Right atrium auricular region (tissue), 2 donors: ENCODE measurements around the gene MC1R. TPM values are rescaled to one million over a fixed set of nuclear protein-coding genes. Genes with fewer than 3 reads are reported as not detected.
A peak's percentile ranks its signal among the peaks of the same experiment; 100 is the strongest.

Source experiments
- DNase-seq: peaks from one replicate; pipeline ENCODE4 v3.0.0-alpha.2; 2019; ENCODE audit warnings: low spot score
- H3K27ac ChIP-seq, 2 donors: fragments of 200-600 bp; sonication (generic); 1 replicate in 1 of 2; 2 replicates in 1 of 2; pipeline ENCODE4 v1.5.1; 2016 to 2019
- H3K27me3 ChIP-seq, 2 donors: fragments of 200-600 bp; sonication (generic); one replicate each; pipeline versions ENCODE4 v1.5.1 to v1.6.0; 2017 to 2019
- H3K36me3 ChIP-seq: fragments of 200-600 bp; sonication (generic); one replicate; pipeline ENCODE4 v1.5.1; 2016
- H3K4me1 ChIP-seq, 2 donors: fragments of 200-600 bp; sonication (generic); one replicate each; pipeline versions ENCODE4 v1.5.1 to v1.6.0; 2017 to 2019
- H3K4me3 ChIP-seq, 2 donors: fragments of 200-600 bp; sonication (generic); 1 replicate in 1 of 2; 2 replicates in 1 of 2; pipeline ENCODE4 v1.5.1; 2017 to 2019; ENCODE audit warnings: mild to moderate bottlenecking in 1 of 2, moderate library complexity in 1 of 2
- H3K9me3 ChIP-seq, 2 donors: fragments of 200-600 bp; sonication (generic); one replicate each; pipeline ENCODE4 v1.5.1; 2019
- total RNA-seq, 2 donors: library from RNA; depleted of rRNA; stranded (reverse); fragments of >200 nt; gene quantifications; one replicate each; pipeline ENCODE4 v1.1.0, GENCODE V29; 2016
- TF ChIP-seq, protein P1 (sequence below), 2 donors: fragments of 200-600 bp; sonication (generic); IDR thresholded peaks; one replicate each; pipeline ENCODE4 v1.5.1; 2019; ENCODE audit warnings: antibody characterized with exemption in 2 of 2

The MC1R gene
- total RNA-seq, 2 donors from 2014 or later: 0.63 to 1.8 TPM

- Histone ChIP-seq H3K4me1 (peaks cover 0 to 85% of the 10 kb centered on the region in 2 donors), H3K36me3 (no peaks in the 10 kb centered on the region), H3K9me3 (no peaks in the 10 kb centered on the region), H3K4me3 (peak overlapping the region; percentile 53 to 73), H3K27me3 (peaks cover 0 to 14% of the 10 kb centered on the region in 2 donors), H3K27ac (peak overlapping the region; percentile 89 to 92)
- peak; percentile 92 for DNase-seq
- TF ChIP-seq, protein P1, sequence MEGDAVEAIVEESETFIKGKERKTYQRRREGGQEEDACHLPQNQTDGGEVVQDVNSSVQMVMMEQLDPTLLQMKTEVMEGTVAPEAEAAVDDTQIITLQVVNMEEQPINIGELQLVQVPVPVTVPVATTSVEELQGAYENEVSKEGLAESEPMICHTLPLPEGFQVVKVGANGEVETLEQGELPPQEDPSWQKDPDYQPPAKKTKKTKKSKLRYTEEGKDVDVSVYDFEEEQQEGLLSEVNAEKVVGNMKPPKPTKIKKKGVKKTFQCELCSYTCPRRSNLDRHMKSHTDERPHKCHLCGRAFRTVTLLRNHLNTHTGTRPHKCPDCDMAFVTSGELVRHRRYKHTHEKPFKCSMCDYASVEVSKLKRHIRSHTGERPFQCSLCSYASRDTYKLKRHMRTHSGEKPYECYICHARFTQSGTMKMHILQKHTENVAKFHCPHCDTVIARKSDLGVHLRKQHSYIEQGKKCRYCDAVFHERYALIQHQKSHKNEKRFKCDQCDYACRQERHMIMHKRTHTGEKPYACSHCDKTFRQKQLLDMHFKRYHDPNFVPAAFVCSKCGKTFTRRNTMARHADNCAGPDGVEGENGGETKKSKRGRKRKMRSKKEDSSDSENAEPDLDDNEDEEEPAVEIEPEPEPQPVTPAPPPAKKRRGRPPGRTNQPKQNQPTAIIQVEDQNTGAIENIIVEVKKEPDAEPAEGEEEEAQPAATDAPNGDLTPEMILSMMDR (IDR thresholded peaks at IDR 0.05): no peak
Measured at GRCh38 chr16:89921702-89922476, 3.2 kb downstream of the MC1R start.

GRCh38 chr16:89922477-89922883 is 3.8 kb downstream of the MC1R start:
- H3K27me3 ChIP-seq: peaks cover 0 to 14% of the 10 kb centered on the region in 2 donors
- H3K9me3 ChIP-seq: no peaks in the 10 kb centered on the region
- peak overlapping the region; percentile 53 to 73 for H3K4me3 ChIP-seq
- peak overlapping the region; percentile 89 to 92 for H3K27ac ChIP-seq
- DNase-seq: peak; percentile 93
- TF ChIP-seq, protein P1 (IDR thresholded peaks at IDR 0.05): no peak
- H3K36me3 ChIP-seq: no peaks in the 10 kb centered on the region
- H3K4me1 ChIP-seq: peaks cover 0 to 80% of the 10 kb centered on the region in 2 donors

DNA sequence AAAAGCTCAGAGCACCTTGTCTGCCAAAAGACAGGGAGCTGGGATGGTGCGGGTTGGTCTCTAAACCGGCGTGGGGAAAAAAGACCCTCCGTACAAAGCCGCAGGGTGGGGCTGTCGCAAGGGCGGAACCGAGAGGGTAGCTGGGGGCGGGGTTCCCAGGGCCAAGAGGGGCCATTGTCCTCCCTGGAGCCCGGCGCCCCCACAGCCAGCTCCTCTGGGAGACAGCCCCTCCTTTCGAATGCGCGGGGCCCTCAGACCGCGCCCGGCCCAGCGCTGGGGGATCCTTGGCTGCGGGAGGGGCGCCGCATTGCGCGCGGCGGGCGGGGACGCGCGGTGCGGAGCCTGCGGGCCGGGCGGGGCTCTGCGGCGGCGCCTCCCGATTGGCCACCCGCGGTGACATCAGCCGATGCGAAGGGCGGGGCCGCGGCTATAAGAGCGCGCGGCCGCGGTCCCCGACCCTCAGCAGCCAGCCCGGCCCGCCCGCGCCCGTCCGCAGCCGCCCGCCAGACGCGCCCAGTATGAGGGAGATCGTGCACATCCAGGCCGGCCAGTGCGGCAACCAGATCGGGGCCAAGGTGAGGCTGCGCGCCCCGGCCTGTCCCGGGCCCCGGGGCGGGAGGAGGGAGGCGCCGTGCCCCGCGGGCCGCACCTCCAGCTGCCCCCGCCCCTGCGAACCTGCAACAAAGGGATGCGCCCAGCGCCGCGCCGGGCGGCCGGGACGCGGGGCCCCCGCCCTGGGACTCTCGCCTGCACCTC is 4.4 kb downstream of the MC1R start, which contains the start of gene TUBB3:
TSS of gene TUBB3 (plus strand) at position 459 of the 756 bp plus-strand sequence. CDS start at position 519, 60 bp downstream.
- Histone ChIP-seq H3K27ac (peak within 1 kb of the TSS; percentile 89 to 92), H3K36me3 (no peaks in the 10 kb centered on the region), H3K4me1 (peaks cover 0 to 74% of the 10 kb centered on the region in 2 donors), H3K27me3 (peaks cover 0 to 14% of the 10 kb centered on the region in 2 donors), H3K9me3 (no peaks in the 10 kb centered on the region), H3K4me3 (peak within 1 kb of the TSS; percentile 53 to 73)
- TF ChIP-seq, protein P1 (IDR thresholded peaks at IDR 0.05): no peak
- no peak for DNase-seq

- no peak for DNase-seq
- Histone ChIP-seq H3K36me3 (no peaks in the 10 kb centered on the region), H3K4me1 (peaks cover 0 to 67% of the 10 kb centered on the region in 2 donors), H3K27ac (no peak overlapping the region), H3K9me3 (no peaks in the 10 kb centered on the region), H3K27me3 (peaks cover 0 to 14% of the 10 kb centered on the region in 2 donors), H3K4me3 (peak overlapping the region; percentile 53 to 73)
- TF ChIP-seq, protein P1 (IDR thresholded peaks at IDR 0.05): no peak
Measured at GRCh38 chr16:89923640-89924296, 5.1 kb downstream of the MC1R start.

- H3K4me1 ChIP-seq: peaks cover 0 to 62% of the 10 kb centered on the region in 2 donors
- no peak for DNase-seq
- peaks cover 0 to 14% of the 10 kb centered on the region in 2 donors for H3K27me3 ChIP-seq
- TF ChIP-seq, protein P1 (IDR thresholded peaks at IDR 0.05): no peak
- no peaks in the 10 kb centered on the region for H3K36me3 ChIP-seq
- H3K9me3 ChIP-seq: no peaks in the 10 kb centered on the region
- H3K4me3 ChIP-seq: no peak overlapping the region
- no peak overlapping the region for H3K27ac ChIP-seq
Measured at GRCh38 chr16:89924297-89924924, 5.7 kb downstream of the MC1R start.
